Hindlimb muscle (tissue), 1 donor: ENCODE measurements around the gene CHMP1B. TPM values are rescaled to one million over a fixed set of nuclear protein-coding genes. Genes with fewer than 3 reads are reported as not detected.

Experiments
- DNase-seq: peaks from one replicate; pipeline ENCODE4 v3.0.0-alpha.2; 2013
- polyA plus RNA-seq: library from polyadenylated mRNA; unstranded; fragments of 120-200 nt; gene quantifications from one replicate; pipeline ENCODE4 v1.2.1, GENCODE V29; 2013; ENCODE audit not compliant: insufficient read length

CHMP1B gene
- polyA plus RNA-seq, result 22.3 TPM

DNA sequence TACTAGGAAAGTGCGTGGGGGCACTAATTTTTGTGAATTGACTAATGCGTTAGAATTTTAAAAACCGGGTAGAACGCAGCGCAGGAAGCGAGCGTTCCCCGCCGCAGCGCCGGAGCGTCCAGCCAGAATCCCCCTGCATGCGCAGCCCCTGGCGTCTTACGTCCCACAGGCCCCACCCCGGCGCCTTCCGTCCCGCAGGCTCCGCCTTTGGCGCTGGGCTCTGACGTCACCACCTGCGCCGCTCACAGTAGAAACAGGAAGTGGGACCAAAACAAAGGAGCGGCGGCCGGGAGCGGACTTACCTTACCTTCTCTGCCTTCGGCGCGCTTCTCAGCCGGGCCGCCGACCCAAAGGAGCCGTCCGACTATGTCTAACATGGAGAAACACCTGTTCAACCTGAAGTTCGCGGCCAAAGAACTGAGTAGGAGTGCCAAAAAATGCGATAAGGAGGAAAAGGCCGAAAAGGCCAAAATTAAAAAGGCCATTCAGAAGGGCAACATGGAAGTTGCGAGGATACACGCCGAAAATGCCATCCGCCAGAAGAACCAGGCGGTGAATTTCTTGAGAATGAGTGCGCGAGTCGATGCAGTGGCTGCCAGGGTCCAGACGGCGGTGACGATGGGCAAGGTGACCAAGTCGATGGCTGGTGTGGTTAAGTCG lies at the start of gene CHMP1B:
CHMP1B (plus strand) TSS at position 268 of the 660 bp plus-strand sequence; CDS start at position 367, 99 bp downstream.
- DNase-seq, result peak; percentile 98

- DNase-seq, result no peak
These were observed 49.6 kb upstream of the CHMP1B start for GRCh38 chr18:11801573-11801972.

- DNase-seq, result no peak
These were observed 49.1 kb upstream of the CHMP1B start for GRCh38 chr18:11802158-11802557.

DNA sequence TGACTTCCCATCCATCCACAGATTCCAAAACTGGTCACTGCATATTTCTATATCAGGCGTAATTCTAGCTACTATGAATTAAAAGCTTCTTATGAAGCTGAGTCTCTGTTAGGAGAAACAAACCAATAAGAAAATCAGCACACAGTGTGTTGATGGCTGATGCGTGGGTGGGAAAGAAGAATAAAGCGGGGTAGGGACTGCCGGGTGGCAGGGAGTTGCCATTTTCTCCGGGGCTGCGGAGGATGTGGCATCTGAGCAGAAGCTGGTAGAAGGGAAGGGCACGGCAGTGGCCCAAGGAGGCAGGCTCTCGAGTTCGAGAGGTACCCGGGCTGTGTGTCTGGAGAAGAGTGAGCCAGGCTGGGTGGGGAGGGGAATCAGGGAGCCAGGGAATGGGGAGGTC lies 48.6 kb upstream of the CHMP1B start:
- no peak for DNase-seq

GRCh38 chr18:11807233-11807632 lies 44.0 kb upstream of the CHMP1B start:
- DNase-seq, result no peak

DNA sequence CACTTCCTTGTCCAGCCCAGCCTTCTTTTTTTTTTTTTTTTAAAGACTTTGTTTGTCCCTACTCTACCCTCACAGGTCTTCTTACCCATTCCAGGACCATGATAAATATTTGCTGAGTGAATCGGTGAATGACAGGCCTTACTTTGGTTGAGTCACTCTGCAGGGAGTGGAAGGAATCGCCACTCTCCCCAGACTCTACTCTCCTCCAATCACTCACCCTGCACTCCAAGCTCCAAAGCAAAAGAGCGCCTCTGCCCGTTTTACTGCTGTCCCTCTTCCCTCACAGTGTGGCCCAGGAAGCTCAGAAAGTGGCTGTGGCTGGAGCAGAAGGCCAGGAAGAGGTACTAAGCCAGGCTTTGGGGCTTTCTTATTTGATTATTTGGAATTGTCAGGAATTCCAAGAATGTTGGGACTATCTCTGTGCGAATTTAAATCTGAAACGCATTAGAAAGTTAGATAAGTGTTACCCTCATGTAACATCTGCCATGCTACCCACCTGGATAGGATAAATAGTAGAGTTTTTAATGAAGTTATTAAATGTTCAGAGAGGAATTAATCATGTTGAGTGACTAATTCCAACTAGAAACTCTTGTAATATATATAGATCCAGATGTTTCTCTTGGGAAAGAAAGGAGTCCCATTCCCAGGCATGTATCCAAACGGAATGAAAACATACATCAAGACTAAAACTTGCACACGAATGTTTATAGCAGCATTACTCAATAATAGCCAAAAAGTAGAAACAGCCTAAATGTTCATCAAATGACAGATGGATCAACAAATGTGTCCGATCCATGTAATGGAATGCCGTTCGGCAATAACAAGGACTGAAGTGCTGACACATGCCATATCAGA lies 43.0 kb upstream of the CHMP1B start:
- DNase-seq, result no peak

DNA sequence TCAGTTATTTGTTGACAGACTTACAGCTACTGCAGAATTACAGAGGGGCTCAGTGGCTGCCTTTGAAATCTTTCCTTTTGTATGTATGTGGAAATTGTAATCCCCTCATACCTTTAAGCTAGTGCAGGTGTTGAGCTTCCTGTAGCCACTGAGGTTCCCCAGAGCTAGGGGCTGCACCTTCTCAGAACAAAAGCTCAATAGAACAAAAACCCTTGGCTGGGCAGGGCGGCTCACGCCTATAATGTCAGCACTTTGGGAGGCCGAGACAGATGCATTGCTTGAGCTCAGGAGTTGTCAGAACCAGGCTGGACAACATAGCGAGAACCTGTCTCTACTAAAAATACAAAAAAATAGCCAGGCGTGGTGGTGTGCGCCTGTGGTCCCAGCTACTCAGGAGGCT lies 41.3 kb upstream of the CHMP1B start:
- no peak for DNase-seq

DNA sequence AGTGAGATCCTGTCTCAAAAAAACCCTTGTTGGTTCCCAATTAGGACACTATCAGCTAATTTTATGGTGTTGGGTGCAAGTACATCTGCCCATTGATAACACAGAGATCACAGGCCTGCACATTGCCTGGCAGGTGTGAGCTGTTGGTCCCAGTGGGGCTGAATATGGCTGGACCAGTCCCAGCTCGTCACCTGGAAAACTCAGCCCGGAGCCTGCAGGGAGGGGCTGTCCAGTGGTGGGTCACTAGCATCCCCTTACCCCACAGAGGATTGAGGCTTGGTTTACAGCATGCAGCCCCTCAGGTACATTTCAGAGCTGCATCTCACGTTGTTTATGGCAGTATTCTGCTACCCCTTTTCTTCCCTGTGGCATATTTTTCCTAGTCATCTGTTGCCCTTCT lies 40.8 kb upstream of the CHMP1B start:
- DNase-seq, result no peak

- DNase-seq, result no peak
These were observed 40.2 kb upstream of the CHMP1B start for GRCh38 chr18:11811009-11811408.

GRCh38 chr18:11817229-11817628 lies 34.0 kb upstream of the CHMP1B start:
- no peak for DNase-seq

DNA sequence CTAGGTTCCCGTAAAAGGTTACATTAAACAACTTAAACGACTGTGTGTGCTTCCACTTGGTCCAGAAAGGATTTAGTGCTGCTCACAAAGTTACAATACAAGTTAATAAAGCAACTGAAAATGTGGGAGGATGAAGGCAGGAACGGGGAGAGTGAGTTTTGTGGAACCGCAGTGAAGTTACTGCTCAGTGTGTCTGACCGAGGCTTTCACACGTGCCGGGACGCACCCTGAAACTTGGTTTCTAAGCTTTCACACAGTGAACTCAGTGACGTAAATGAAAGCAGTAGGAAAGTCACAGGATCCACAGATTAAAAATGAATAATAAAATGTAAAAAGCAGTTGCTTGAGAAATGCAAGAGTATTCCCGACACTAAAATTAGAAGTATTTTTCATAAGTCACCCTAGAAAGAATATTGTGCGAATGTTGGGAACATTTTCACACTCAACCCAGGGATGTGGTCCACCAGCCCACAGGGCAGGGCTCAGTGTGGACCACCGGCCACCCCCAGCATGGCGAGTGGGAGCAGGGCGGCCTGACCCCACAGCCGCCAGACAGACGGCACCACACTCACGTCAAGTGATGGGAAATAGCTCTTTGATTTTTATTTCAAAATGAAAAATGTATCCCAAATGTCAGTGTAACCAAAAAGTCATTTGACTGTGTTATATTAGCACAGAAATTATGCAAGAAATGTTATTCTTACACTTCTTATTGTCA lies 32.6 kb upstream of the CHMP1B start:
- DNase-seq, result no peak

DNA sequence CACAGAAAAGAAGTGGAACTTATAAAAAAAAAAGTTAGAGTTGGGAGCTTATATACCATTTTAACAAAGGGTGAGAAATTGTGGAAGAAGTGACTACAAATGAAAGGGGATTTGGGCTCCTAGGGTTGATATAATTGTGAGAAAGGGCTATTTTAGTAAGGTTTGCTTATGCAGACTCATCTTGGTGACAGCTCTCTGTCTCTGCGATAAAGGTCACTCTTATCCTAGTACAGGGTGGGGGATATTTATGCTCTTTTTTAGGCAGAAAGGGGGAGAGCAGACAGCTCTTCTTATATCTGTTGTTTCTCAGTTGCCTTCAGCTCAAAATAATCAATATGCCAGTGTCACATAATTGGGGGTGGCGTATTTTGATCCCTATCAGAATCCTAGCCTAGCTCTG lies 31.3 kb upstream of the CHMP1B start:
- DNase-seq, result no peak

- DNase-seq, result no peak
These were observed 30.5 kb upstream of the CHMP1B start for GRCh38 chr18:11820697-11821096.

- DNase-seq, result no peak
These were observed 30.0 kb upstream of the CHMP1B start for GRCh38 chr18:11821208-11821607.

- no peak for DNase-seq
These were observed 29.5 kb upstream of the CHMP1B start for GRCh38 chr18:11821643-11822237.

- DNase-seq, result no peak
These were observed 27.7 kb upstream of the CHMP1B start for GRCh38 chr18:11823545-11823944.

GRCh38 chr18:11826836-11827235 lies 24.4 kb upstream of the CHMP1B start:
- DNase-seq, result no peak

DNA sequence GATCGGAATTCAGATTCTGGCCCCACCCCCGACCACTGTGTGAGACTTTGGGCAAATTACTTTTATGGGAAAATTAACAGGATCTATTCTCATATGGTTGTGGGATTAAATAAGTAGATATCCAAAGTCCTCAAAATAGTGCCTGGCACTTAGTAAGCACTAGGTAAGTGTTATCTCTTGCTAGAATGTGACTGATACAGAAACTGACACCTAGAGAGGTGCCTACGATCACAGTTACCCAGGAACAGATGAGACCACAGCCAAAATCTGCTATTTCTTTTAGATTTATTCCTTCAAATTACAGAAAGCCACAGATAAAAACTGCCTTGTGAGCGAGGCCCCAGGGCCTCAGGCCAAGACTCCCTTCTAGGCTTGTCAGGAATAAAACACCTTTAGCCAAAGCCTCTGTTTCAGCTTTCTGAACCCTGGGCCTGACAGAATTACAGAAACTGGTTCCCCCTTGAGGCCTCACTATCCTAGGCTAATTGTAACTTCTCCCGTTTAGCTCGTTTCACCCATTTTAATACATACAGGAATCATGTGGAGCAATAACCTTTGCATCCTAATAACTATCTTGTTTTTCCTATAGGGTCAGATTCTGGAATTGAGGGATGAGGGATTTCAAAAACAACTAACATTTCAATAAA lies 22.3 kb upstream of the CHMP1B start:
- DNase-seq, result no peak

- no peak for DNase-seq
These were observed 20.6 kb upstream of the CHMP1B start for GRCh38 chr18:11830585-11830984.

DNA sequence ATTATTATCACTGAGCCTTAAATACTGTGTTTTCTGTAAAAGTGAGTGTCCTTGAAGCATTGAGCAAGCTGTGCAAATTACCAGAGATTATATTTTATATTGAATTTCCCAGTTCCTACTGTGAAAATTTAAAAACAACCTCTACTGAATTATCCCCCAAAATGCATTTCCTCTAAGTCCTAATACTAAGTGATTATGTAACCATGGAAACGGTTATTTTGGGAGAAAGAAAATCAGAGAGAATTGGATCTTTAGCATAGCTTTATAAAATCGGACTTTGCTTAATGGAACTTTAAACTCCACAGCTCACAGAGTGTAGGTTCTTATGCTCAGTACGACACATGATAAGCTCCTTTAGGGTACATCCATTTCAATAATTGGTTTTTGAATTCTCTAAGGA lies 19.3 kb upstream of the CHMP1B start:
- DNase-seq, result no peak

DNA sequence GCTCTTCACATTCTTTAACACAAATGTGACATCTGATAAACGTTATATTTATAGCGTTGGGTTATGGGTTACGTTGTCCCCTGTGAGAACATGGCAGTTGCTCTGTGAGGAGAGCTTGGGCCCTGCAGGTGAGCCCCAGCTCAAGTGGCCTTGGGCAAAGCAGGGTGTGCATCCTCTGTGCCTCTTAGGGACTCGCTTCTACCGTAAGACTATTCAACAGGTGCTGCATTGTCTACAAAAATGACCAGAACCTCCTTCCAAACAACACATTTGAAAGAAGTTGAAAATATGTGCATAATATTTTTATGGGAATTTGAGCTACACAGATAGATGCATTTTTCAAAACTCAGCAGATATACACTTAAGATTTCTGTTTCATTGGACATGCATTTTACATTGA lies 16.4 kb upstream of the CHMP1B start:
- no peak for DNase-seq

GRCh38 chr18:11839556-11839955 lies 11.7 kb upstream of the CHMP1B start:
- DNase-seq, result no peak
